H1 (cell line): ENCODE results near the gene FTSJ3. TPM values are rescaled to one million over a fixed set of nuclear protein-coding genes. Genes with fewer than 3 reads are reported as not detected.

ENCODE experiments used
- POU5F1 ChIP-seq: IDR thresholded peaks from 2 replicates; pipeline ENCODE4 v1.6.1; 2011; ENCODE audit warnings: low read depth, mild to moderate bottlenecking, low read length, moderate library complexity
- SP4 ChIP-seq: IDR thresholded peaks from 2 replicates; pipeline ENCODE4 v1.6.1; 2012; ENCODE audit warnings: low read length, inconsistent platforms
- YY1 ChIP-seq: IDR thresholded peaks from 2 replicates; pipeline ENCODE4 v1.6.1; 2011; ENCODE audit warnings: low read depth, mild to moderate bottlenecking, low read length
- polyA plus RNA-seq, 7 experiments: library from polyadenylated mRNA; depleted of rRNA in 3 of 7; stranded (reverse) in 5 of 7; unstranded in 2 of 7; fragments of >200 nt in 5 of 7; fragments of 200-250 nt in 2 of 7; gene quantifications; 1 replicate in 5 of 7; 2 replicates in 1 of 7; 4 replicates in 1 of 7; pipeline versions ENCODE4 v1.2.1 to v1.2.3, GENCODE V29; 2011 to 2013; ENCODE audit warnings: missing spikeins in 2 of 7, mixed read lengths in 2 of 7
- total RNA-seq: library from RNA; stranded (reverse); fragmentation: NEBNext Ultra II Directional; extraction: Animal tissue kit (Norgen Biotek cat#: 25700); gene quantifications from 2 replicates; pipeline ENCODE4 v1.2.1, GENCODE V29; 2021

The FTSJ3 gene
- total and polyA plus RNA-seq, 2 of the 8 experiments (the other 6 are each of a cell fraction or from before 2014, with no cell fraction given), result 42.7 to 77.2 TPM

DNA sequence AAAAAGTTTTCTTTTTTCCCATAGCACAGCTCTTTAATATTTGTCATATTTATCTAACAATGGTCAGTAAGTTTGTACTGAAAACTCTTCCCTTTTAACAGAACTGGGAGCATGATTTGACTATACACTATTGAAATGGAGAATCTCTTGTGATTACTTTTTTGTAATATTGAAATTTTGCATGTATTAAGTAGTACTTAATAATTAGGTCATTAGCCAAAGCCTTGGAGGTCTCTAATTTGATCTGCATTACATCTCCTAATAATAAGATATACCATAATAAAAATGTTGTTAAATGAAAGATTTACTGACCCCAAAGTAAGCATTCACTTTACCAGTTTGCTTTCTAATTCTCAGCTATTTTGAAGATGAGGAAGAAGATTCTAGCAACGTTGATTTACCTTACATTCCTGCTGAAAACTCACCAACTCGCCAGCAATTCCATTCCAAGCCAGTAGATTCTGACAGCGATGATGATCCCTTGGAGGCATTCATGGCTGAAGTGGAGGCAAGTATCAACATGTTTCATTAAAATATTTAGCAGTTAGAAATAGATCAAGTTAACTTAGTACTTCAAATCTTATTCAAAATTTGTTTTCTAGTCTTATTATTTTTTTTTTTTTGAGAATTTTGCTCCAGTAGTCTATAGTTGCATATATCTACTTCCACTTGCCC, 35.3 kb downstream of the FTSJ3 start (continued):
- no peak for TF ChIP-seq SP4
- TF ChIP-seq POU5F1, result no peak
- no peak for TF ChIP-seq YY1
